Hepatocyte (in vitro differentiated cells): ENCODE data around the gene CMIP. TPM values are rescaled to one million over a fixed set of nuclear protein-coding genes. Genes with fewer than 3 reads are reported as not detected.
"Not testable (repeated sequence)": the region's sequence is repeated elsewhere in the genome, so short reads cannot be mapped to it uniquely, and the experiment has no call there.

ENCODE experiments used
- DNase-seq: peaks from one replicate; pipeline ENCODE4 v3.0.0-alpha.2; 2016; ENCODE audit warnings: low spot score
- H2AFZ ChIP-seq: fragments of 200-600 bp; sonication (generic); 2 replicates; pipeline ENCODE4 v1.6.0; 2016; ENCODE audit warnings: antibody characterized with exemption, mild to moderate bottlenecking
- H3K27ac ChIP-seq: fragments of 200-600 bp; sonication (generic); 2 replicates; pipeline ENCODE4 v1.5.1; 2016; ENCODE audit warnings: mild to moderate bottlenecking
- H3K27me3 ChIP-seq: fragments of 200-600 bp; sonication (generic); 2 replicates; pipeline ENCODE4 v1.6.1; 2016
- H3K36me3 ChIP-seq: fragments of 200-600 bp; sonication (generic); replicated peaks from 2 replicates; pipeline ENCODE4 v1.5.1; 2016; ENCODE audit warnings: low read depth; ENCODE audit not compliant: insufficient read depth
- H3K4me1 ChIP-seq: fragments of 200-600 bp; sonication (generic); 2 replicates; pipeline ENCODE4 v1.5.1; 2016; ENCODE audit warnings: mild to moderate bottlenecking, moderate library complexity; ENCODE audit not compliant: insufficient read depth
- H3K4me2 ChIP-seq: fragments of 200-600 bp; sonication (generic); 2 replicates; pipeline ENCODE4 v1.6.0; 2016
- H3K4me3 ChIP-seq: fragments of 200-600 bp; sonication (generic); 2 replicates; pipeline ENCODE4 v1.5.1; 2016; ENCODE audit warnings: mild to moderate bottlenecking
- H3K79me2 ChIP-seq: fragments of 200-600 bp; sonication (generic); 2 replicates; pipeline ENCODE4 v1.6.0; 2017; ENCODE audit warnings: mild to moderate bottlenecking
- H3K9me2 ChIP-seq: fragments of 200-600 bp; sonication (generic); replicated peaks from 2 replicates; pipeline ENCODE4 v1.6.0; 2017; ENCODE audit warnings: mild to moderate bottlenecking; ENCODE audit not compliant: insufficient read depth
- H3K9me3 ChIP-seq: fragments of 200-600 bp; sonication (generic); 2 replicates; pipeline ENCODE4 v1.5.1; 2016; ENCODE audit warnings: low read depth, mild to moderate bottlenecking
- H4K20me1 ChIP-seq: fragments of 200-600 bp; sonication (generic); 2 replicates; pipeline ENCODE4 v1.6.0; 2016; ENCODE audit warnings: mild to moderate bottlenecking; ENCODE audit not compliant: insufficient read depth, poor library complexity, severe bottlenecking
- CTCF ChIP-seq: fragments of 200-600 bp; sonication (generic); IDR thresholded peaks from 2 replicates; pipeline ENCODE4 v1.5.1; 2016; ENCODE audit warnings: antibody characterized with exemption, mild to moderate bottlenecking; ENCODE audit not compliant: poor library complexity
- EZH2 ChIP-seq: fragments of 200-600 bp; sonication (generic); IDR thresholded peaks from 2 replicates; pipeline ENCODE4 v1.6.1; 2016; ENCODE audit warnings: antibody characterized with exemption, mild to moderate bottlenecking, borderline replicate concordance
- EZH2phosphoT487 ChIP-seq: fragments of 200-600 bp; sonication (generic); IDR thresholded peaks from one replicate; pipeline ENCODE4 v1.6.1; 2018; ENCODE audit warnings: antibody characterized with exemption, mild to moderate bottlenecking, low read depth, moderate library complexity; ENCODE audit not compliant: unreplicated experiment, severe bottlenecking
- WGBS: methylation state at CpG from one replicate; pipeline ENCODE4 v1.1.6; 2016; ENCODE audit warnings: low lambda C conversion rate; ENCODE audit errors: missing lambda C conversion rate; 5-methylcytosine and 5-hydroxymethylcytosine counted together
- polyA plus RNA-seq: library from polyadenylated mRNA; unstranded; fragments of >200 nt; fragmentation: Nextera tagmentation; extraction: Ambion mirVana; gene quantifications from 2 replicates; pipeline ENCODE4 v1.2.1, GENCODE V29; 2016
- total RNA-seq: library from RNA; depleted of rRNA; stranded (reverse); fragments of >200 nt; gene quantifications from 2 replicates; pipeline ENCODE4 v1.2.3, GENCODE V29; 2014

The CMIP gene
- total and polyA plus RNA-seq, 2 experiments from 2014 or later, result 5.8 to 17.8 TPM

GRCh38 chr16:81575834-81576233, 131.2 kb downstream of the CMIP start:
- Histone ChIP-seq H4K20me1 (peaks cover 3% of the 10 kb centered on the region), H2AFZ (no peak overlapping the region), H3K27me3 (no peaks in the 10 kb centered on the region), H3K79me2 (peaks cover 78% of the 10 kb centered on the region), H3K4me1 (peaks cover under 1% of the 10 kb centered on the region), H3K4me3 (no peak overlapping the region), H3K36me3 (no peaks in the 10 kb centered on the region), H3K9me3 (no peaks in the 10 kb centered on the region), H3K27ac (no peak overlapping the region), H3K9me2 (no peaks in the 10 kb centered on the region), H3K4me2 (no peak overlapping the region)
- no peak for DNase-seq
- TF ChIP-seq CTCF (no peak), EZH2phosphoT487 (no peak), EZH2 (no peak)
- 85% methylated on average over 6 of the region's 6 CpGs for WGBS

GRCh38 chr16:81576696-81577095, 132.1 kb downstream of the CMIP start:
- DNase-seq, result no peak
- Histone ChIP-seq H3K9me2 (no peaks in the 10 kb centered on the region), H2AFZ (no peak overlapping the region), H3K4me2 (no peak overlapping the region), H3K27ac (no peak overlapping the region), H4K20me1 (peaks cover 3% of the 10 kb centered on the region), H3K4me1 (peaks cover 9% of the 10 kb centered on the region), H3K9me3 (no peaks in the 10 kb centered on the region), H3K4me3 (no peak overlapping the region), H3K79me2 (peaks cover 78% of the 10 kb centered on the region), H3K27me3 (no peaks in the 10 kb centered on the region), H3K36me3 (no peaks in the 10 kb centered on the region)
- 94% methylated on average over 1 of the region's 1 CpG for WGBS
- no peak for TF ChIP-seq CTCF
- TF ChIP-seq EZH2, result no peak
- no peak for TF ChIP-seq EZH2phosphoT487

DNA sequence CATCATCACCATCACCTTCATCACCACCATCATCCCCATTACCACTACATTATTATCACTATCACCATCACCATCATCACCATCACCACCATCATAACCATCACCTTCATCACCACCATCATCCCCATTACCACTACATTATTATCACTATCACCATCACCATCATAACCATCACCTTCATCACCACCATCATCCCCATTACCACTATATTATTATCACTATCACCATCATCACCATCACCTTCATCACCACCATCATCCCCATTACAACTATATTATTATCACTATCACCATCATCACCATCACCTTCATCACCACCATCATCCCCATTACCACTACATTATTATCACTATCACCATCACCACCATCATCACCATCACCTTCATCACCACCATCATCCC, 132.7 kb downstream of the CMIP start:
- H3K4me3 ChIP-seq, DNase-seq, H3K27ac ChIP-seq, H3K9me2 ChIP-seq, H4K20me1 ChIP-seq, H3K4me2 ChIP-seq, H2AFZ ChIP-seq, H3K36me3 ChIP-seq, H3K9me3 ChIP-seq, H3K27me3 ChIP-seq: not testable (repeated sequence)
- Histone ChIP-seq H3K79me2 (peaks cover 78% of the 10 kb centered on the region), H3K4me1 (peaks cover 11% of the 10 kb centered on the region)

- H3K79me2 ChIP-seq, result peaks cover 80% of the 10 kb centered on the region
- no peak for TF ChIP-seq EZH2phosphoT487
- TF ChIP-seq CTCF, result no peak
- H3K9me2 ChIP-seq, result no peaks in the 10 kb centered on the region
- no peak for DNase-seq
- H3K4me2 ChIP-seq, result no peak overlapping the region
- no peaks in the 10 kb centered on the region for H3K27me3 ChIP-seq
- 100% methylated on average over 2 of the region's 2 CpGs for WGBS
- H3K9me3 ChIP-seq, result no peaks in the 10 kb centered on the region
- no peaks in the 10 kb centered on the region for H4K20me1 ChIP-seq
- H3K4me1 ChIP-seq, result peaks cover 11% of the 10 kb centered on the region
- no peaks in the 10 kb centered on the region for H3K36me3 ChIP-seq
- H3K4me3 ChIP-seq, result no peak overlapping the region
- H3K27ac ChIP-seq, result no peak overlapping the region
- H2AFZ ChIP-seq, result no peak overlapping the region
Observed at GRCh38 chr16:81578076-81578475, 133.5 kb downstream of the CMIP start.
